Right forelimb (tissue), 1 donor: ENCODE data around the gene PRRC2B.
"Not testable (repeated sequence)": the region's sequence is repeated elsewhere in the genome, so short reads cannot be mapped to it uniquely, and the experiment has no call there.

Experiments used
- DNase-seq: peaks from one replicate; pipeline ENCODE4 v3.0.0-alpha.2; 2018

Gene PRRC2B

GRCh38 chr9:131490514-131490913, 96.6 kb downstream of the PRRC2B start:
- DNase-seq = no peak

DNA sequence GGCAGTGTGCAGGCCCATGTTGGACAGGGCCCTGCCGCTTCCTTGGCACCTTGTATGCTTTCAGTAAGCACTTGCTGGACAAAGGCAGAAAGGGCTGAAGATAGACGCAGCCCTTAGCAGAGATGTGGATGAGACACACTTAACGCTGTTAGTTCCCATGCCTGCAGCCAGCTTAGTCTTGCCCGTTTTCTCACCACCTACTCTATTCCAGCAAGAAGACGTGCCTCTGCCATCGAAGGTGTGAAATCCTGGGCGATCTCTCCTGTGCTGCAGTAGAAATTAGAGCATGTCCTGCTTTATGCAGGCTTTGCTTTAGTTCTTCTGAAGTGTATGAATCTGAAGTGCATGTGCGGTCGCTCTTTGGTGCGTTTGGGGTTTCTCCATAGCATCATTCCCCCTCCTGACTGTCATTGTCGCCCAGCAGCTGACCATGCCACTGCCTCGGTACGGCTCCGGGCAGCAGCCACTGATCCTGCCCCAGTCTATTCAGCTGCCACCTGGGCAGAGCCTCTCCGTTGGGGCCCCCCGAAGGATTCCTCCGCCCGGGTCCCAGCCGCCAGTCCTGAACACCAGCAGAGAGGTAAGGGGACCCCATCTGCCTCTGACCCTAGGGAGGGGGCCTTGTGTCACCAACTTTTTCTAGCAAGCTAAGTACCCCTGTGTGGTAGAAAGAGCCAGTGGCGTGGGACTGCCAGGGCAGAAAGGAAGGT, 97.3 kb downstream of the PRRC2B start:
- DNase-seq = no peak

- no peak for DNase-seq
Measured at GRCh38 chr9:131492070-131492469, 98.2 kb downstream of the PRRC2B start.

DNA sequence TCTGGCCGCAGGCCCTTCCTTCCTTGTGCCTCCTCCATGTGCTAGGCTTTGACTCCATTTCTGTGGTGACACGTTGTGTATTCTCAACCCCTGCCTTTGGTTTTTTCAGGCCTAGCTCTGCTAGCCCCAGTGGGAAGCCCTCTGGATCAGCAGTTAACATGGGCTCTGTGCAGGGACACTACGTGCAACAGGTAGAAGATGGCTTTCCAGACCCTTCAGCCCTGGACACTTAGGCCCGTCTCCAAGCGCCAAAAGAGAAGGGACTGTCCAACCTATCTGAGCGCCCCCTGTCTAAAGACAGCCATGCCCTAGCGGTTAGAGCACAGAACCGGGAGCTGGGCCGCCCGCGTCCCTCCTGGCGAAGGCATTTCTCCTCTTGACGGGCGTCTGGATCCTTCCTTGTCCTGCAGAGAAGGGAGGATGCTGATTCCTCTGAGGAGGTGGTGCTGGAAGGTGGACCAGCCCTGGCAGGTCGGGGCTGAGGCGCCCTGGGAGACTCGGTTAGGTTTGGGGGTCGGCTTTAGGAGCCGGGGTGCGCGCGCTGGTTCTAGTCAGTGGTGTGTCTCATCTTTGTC, 100.5 kb downstream of the PRRC2B start:
- DNase-seq = no peak

DNA sequence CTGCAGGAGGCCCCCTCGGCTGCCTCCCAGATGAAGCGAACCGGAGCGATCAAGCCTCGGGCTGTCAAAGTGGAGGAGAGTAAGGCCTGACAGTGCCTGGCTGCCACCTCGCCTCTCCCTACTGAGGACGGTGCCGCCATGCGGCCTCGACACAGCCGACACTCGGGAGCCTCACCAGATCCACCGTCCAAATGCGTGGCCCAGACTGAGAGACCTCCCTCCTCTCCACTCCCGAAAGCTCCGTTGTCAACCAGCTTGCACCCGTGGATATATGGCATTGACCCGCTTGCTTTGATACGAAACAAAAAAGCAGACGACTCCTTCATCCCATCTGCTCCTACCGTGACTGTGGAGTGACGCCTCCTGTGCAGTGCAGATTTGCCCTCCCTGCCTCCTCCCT, 101.9 kb downstream of the PRRC2B start:
- no peak for DNase-seq

GRCh38 chr9:131496844-131497405, 103.0 kb downstream of the PRRC2B start:
- DNase-seq = no peak

DNA sequence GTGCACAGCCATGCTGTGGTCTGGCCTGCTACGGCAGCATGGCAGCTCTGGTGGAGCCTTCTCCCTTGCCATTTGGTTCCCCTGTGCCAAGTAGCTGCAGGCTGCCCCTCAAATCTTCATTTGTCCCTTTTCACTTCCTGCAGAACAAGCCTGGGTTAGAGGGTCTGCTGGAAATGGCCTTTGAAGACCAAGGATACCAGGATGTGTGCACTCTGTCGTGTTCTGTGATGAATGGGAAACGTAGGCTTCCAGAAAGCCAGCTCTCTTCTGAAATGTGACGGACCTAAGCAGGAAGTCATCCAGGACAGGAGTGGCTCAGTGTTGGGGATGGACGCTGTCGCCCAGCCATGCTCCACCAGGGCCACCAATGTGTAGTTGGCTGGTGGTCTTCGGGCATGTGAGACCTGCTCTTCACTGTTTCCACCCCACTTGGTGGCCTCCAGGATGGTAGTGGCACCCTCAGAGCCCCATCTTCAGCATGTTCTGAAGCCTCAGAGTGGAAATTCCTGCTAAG, 105.4 kb downstream of the PRRC2B start:
- DNase-seq = no peak

DNA sequence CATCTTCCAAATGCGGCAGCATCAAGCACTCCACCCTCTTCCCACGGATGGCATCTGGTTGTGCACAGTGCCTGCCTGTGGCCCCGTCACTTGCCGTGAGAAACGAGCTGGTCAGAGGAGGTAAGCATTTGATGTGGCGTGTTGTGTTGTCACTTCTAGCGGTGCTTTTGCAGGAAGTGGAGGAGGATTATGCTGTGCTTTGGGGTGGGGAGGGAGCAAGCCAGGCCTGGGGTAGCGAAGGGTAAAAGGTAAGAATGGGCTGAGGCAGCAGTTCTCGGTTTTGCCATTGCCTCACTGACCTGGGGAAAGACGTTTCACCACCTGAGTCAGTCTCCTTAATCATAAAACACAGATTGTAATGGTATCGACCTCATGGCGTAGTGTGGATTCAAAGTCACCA, 106.5 kb downstream of the PRRC2B start:
- no peak for DNase-seq

- DNase-seq = no peak
Measured at GRCh38 chr9:131500939-131501541, 107.2 kb downstream of the PRRC2B start.

GRCh38 chr9:131502781-131503625, 109.1 kb downstream of the PRRC2B start, which contains the start of gene POMT1:
Gene POMT1 (plus strand): TSS chr9:131502918. CDS start chr9:131504219, 1,301 bp downstream.
- DNase-seq = peak; percentile 92

GRCh38 chr9:131503626-131504465, 110.0 kb downstream of the PRRC2B start:
- no peak for DNase-seq

- no peak for DNase-seq
Measured at GRCh38 chr9:131505012-131505411, 111.1 kb downstream of the PRRC2B start.

DNA sequence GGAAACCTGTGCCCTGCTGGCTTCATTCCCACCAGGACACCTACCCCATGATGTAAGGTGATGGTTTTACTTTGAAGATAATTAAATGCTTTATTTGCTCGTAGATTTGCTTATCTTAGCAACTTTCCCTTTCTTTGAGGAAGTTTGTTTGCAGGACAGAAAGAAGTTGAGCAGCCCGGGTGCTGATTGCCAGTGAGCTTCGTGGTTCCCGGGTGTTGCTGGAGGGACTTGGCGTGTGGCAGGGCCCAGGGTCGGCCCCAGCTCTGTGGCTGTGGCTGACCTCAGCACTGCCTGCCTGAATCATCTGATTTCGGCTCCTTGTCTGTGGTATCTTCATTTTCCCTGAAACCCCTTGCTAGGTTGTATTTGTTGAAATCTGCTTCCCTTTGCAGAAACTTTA, 117.5 kb downstream of the PRRC2B start:
- no peak for DNase-seq

DNA sequence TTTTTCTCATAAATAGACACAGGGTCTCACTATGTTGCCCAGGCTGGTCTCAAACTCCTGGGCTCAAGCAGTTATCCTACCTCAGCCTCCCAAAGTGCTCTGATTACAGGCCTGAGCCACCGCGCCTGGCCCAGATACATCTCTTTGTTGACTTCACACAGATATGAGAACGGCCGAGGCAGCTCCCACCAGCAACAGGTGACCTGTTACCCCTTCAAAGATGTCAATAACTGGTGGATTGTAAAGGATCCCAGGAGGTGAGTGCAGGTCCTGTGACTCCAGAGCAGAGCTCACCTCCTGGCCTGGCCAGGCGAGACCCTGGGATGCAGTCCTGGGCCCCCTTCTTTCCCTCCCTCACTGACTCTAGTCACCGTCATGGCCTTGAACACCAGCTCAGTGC, 118.0 kb downstream of the PRRC2B start:
- no peak for DNase-seq

GRCh38 chr9:131513177-131513576, 119.3 kb downstream of the PRRC2B start:
- no peak for DNase-seq

GRCh38 chr9:131515559-131516031, 121.7 kb downstream of the PRRC2B start:
- not testable (repeated sequence) for DNase-seq

GRCh38 chr9:131516100-131516499, 122.2 kb downstream of the PRRC2B start:
- no peak for DNase-seq

DNA sequence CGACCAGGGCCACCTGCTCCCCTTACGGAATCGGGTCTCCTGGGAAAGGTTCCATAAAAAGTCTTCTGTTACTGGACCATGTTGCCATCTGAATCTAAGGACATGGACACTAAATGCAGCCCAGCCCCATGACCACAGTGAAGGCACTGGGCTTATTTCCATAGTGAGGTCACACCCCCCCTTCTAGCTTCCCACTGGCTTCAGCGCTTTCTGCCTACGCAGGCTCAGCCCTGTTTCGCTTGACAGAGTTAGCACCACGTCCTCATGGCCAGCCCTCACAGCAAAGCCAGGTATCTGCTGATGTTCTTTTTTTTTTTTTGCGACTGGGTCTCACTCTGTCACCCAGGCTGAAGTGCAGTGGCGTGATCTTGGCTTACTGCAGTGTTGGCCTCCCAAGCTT, 123.0 kb downstream of the PRRC2B start:
- DNase-seq = no peak

GRCh38 chr9:131517761-131518190, 123.9 kb downstream of the PRRC2B start:
- DNase-seq = no peak

DNA sequence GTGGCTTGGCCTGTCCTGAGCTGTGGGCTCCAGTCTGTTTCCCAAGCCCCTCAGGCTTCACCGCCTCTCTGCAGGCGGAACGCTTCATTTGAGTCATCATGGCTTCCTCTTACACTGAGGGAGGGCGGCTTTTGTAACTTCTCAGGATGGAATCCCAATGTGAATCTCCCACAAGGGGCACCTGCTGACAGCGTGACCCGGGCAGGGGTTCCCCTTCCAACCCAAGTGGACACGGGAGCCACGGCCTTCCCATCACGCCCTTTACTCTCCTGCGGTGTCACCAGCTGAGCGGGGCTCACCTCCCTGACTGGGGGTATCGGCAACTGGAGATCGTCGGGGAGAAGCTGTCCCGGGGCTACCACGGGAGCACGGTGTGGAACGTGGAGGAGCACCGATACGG, 124.7 kb downstream of the PRRC2B start:
- no peak for DNase-seq

- DNase-seq = no peak
Measured at GRCh38 chr9:131520503-131520902, 126.6 kb downstream of the PRRC2B start.

DNA sequence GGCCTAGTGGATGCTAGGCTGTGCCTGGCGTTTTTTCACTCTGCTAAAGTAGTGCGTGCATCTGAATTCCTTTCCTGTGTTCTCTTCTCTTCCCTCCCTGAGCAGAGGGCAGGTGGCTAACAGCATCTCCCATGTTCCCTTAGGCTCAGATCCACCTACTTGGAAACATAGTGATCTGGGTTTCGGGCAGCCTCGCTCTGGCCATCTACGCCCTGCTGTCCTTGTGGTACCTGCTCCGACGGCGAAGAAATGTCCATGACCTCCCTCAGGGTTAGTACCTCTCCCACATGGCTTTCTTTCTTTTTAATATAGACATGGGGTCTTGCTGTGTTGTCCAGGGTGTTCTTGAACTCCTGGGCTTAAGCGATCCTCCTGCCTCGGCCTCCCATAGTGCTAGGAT, 127.3 kb downstream of the PRRC2B start:
- DNase-seq = no peak
